ENCODE data around the gene PCSK4. TPM values are rescaled to one million over a fixed set of nuclear protein-coding genes. Genes with fewer than 3 reads are reported as not detected.

PCSK4 gene
- total and polyA plus RNA-seq, 10 of the 15 experiments (the other 5 are each of a cell fraction or from before 2014, with no cell fraction given), result 0.27 to 0.99 (median 0.40) TPM; not detected in 3

DNA sequence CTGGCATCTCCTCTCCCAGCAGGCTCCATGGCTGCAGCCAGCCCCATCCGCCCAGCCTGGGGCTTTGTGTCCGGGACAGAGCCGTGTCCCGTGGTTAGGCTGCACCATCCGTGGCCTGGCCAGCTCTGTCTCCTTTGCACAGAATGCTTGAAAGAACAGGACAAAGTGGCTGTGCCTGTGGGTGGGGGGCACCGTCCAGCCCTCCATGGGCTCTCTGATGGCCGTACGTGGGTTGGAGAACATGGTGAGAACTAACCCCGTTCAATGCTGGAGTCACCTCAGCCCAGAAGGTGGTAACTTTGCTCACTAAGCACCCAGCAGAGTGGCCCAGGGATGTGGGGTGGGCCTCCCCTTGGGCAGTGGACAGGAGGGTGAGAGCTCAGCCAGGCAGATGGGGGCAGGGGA, 49.1 kb downstream of the PCSK4 start:
- intact Hi-C loops (cut with micrococcal nuclease; ENCODE audit: unreplicated experiment), result no loop called here
- FAIRE-seq, result no peak
- POLR2A ChIA-PET, result interaction anchor here (0.6 kb wide), 1 partner anchor 102 kb away, joined by 3 read pairs; no protein-coding TSS in a partner anchor

DNA sequence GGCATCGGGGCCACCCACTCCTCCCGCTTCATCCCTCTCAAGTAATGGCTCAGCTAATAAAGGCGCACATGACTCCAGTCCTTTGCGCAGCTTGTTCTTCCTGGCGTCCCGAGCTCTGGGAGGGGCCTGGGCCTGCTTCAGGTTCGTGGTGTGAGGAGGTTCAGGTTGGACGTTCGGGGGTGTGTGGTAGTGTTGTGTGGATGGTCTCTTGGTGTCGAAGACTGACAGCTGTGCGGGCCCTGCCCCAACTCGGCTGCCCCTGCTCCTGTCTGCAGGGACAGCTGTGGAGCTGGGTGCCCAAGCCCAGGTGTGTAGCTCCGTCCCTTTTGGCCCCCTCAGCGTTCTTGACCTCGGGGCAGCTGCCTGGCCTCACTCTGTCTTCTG, 49.7 kb downstream of the PCSK4 start:
- POLR2A ChIA-PET, result no interaction called here
- BruUV-seq (replicated peaks), result no TSS peak
- no peaks in the 10 kb centered on the region; the same call in 1 of the 2 replicates for H4K20me1 ChIP-seq (ENCODE audit: control insufficient read depth, insufficient read depth)
- H3K27me3 ChIP-seq (replicated peaks in 1 of 2; ENCODE audit: control insufficient read depth in 2 of 2, insufficient read depth in 2 of 2, low read length in 1 of 2), result no peaks in the 10 kb centered on the region; a peak in 1 of 4 replicates
- SMC1A ChIA-PET (ENCODE audit: uncharacterized antibody, unreplicated experiment), result no interaction called here
- H2AFZ ChIP-seq (ENCODE audit: control insufficient read depth, low read depth, low read length), result no peak overlapping the region
- H3K79me2 ChIP-seq (ENCODE audit: control insufficient read depth, insufficient read depth, low read length), result peaks cover 30% of the 10 kb centered on the region
- ATAC-seq (no peak), FAIRE-seq (no peak), DNase-seq (ENCODE audit: low read depth, low spot score) (no peak)
- intact Hi-C loops (cut with micrococcal nuclease; ENCODE audit: unreplicated experiment) (no loop called here), in situ Hi-C loops (cut with MboI) (no loop called here)
- RAD21 ChIA-PET (ENCODE audit: unreplicated experiment), result no interaction called here
- no peak overlapping the region for H3K9ac ChIP-seq (ENCODE audit: control insufficient read depth, insufficient read depth, low read length)
- H3K4me3 ChIP-seq, result peak overlapping the region; percentile 98; the same call in 1 of the 2 replicates
- CTCF ChIA-PET, result no interaction called here
- peak overlapping the region; percentile 59 for H3K4me2 ChIP-seq (ENCODE audit: control insufficient read depth, insufficient read depth)
- H3K4me1 ChIP-seq (ENCODE audit: control insufficient read depth, insufficient read depth, low read length), result peaks cover 13% of the 10 kb centered on the region
- H3K36me3 ChIP-seq (ENCODE audit: control insufficient read depth in 2 of 2, insufficient read depth in 2 of 2, low read length in 1 of 2), result peaks cover 15 to 23% of the 10 kb centered on the region in 2 experiments
- no peak overlapping the region for H3K27ac ChIP-seq (ENCODE audit: control insufficient read depth, insufficient read depth)
- TF ChIP-seq HDGF (IDR thresholded peaks at IDR 0.05) (no peak), RB1 (IDR thresholded peaks at IDR 0.05; ENCODE audit: borderline replicate concordance) (no peak), PRDM15 (CRISPR knock-in tag; IDR thresholded peaks at IDR 0.05) (no peak), ZBED1 (IDR thresholded peaks at IDR 0.05; ENCODE audit: borderline replicate concordance) (no peak), GATAD2B (conservative IDR thresholded peaks at IDR 0.05; ENCODE audit: low read depth) (no peak), REST (IDR thresholded peaks at IDR 0.05; ENCODE audit: low read depth, low read length) (no peak), MXI1 (IDR thresholded peaks at IDR 0.05; ENCODE audit: low read depth, low read length) (no peak)
- WGBS (ENCODE audit: insufficient coverage, insufficient replicate concordance, low lambda C conversion rate, missing lambda C conversion rate), result 90% methylated on average over 15 of the region's 15 CpGs
- no peaks in the 10 kb centered on the region for H3K9me3 ChIP-seq (replicated peaks; ENCODE audit: control insufficient read depth, insufficient read depth, low read length)

More for the DNA sequence above, 49.1 kb downstream of the PCSK4 start:
- no peak for TF ChIP-seq CREB1 (IDR thresholded peaks at IDR 0.05; ENCODE audit: low read depth)
- TF ChIP-seq POLR2A (IDR thresholded peaks at IDR 0.05; ENCODE audit: low read depth, low read length), result peak; percentile 73
- TF ChIP-seq POLR2AphosphoS5 (IDR thresholded peaks at IDR 0.05; ENCODE audit: low read length), result peak; percentile 10; the same call in 1 of the 2 replicates
- in situ Hi-C loops (cut with MboI), result no loop called here
- Histone ChIP-seq H3K4me1 (ENCODE audit: control insufficient read depth, insufficient read depth, low read length) (peaks cover 15% of the 10 kb centered on the region), H3K9me3 (replicated peaks; ENCODE audit: control insufficient read depth, insufficient read depth, low read length) (no peaks in the 10 kb centered on the region), H3K79me2 (ENCODE audit: control insufficient read depth, insufficient read depth, low read length) (peaks cover 30% of the 10 kb centered on the region), H3K4me2 (ENCODE audit: control insufficient read depth, insufficient read depth) (peak overlapping the region; percentile 59), H3K27ac (ENCODE audit: control insufficient read depth, insufficient read depth) (no peak overlapping the region), H3K4me3 (no peak overlapping the region), H3K27me3 (replicated peaks in 1 of 2; ENCODE audit: control insufficient read depth in 2 of 2, insufficient read depth in 2 of 2, low read length in 1 of 2) (no peaks in the 10 kb centered on the region; a peak in 1 of 4 replicates), H2AFZ (ENCODE audit: control insufficient read depth, low read depth, low read length) (no peak overlapping the region), H3K36me3 (ENCODE audit: control insufficient read depth in 2 of 2, insufficient read depth in 2 of 2, low read length in 1 of 2) (peaks cover 15 to 23% of the 10 kb centered on the region in 2 experiments), H4K20me1 (ENCODE audit: control insufficient read depth, insufficient read depth) (no peaks in the 10 kb centered on the region; the same call in 1 of the 2 replicates), H3K9ac (ENCODE audit: control insufficient read depth, insufficient read depth, low read length) (peak overlapping the region; percentile 7; the same call in 1 of the 2 replicates)
- ChIA-PET SMC1A (ENCODE audit: uncharacterized antibody, unreplicated experiment) (no interaction called here), CTCF (no interaction called here), RAD21 (ENCODE audit: unreplicated experiment) (no interaction called here)
- 80% methylated on average over 9 of the region's 9 CpGs for WGBS (ENCODE audit: insufficient coverage, insufficient replicate concordance, low lambda C conversion rate, missing lambda C conversion rate)
- no peak for DNase-seq (ENCODE audit: low read depth, low spot score)
- ATAC-seq, result no peak
- no TSS peak for BruUV-seq (replicated peaks)

All from GM12878 (cell line).